ENCODE data around the gene MATN1. TPM values are rescaled to one million over a fixed set of nuclear protein-coding genes. Genes with fewer than 3 reads are reported as not detected.
A peak's percentile ranks its signal among the peaks of the same experiment; 100 is the strongest.

Gene MATN1
- total RNA-seq, 4 donors from 2014 or later = not detected

- TF ChIP-seq CTCF (IDR thresholded peaks at IDR 0.05) (no peak), POLR2A (IDR thresholded peaks at IDR 0.05) (no peak)
- H3K27ac ChIP-seq = no peak overlapping the region
- H3K36me3 ChIP-seq = no peaks in the 10 kb centered on the region
- H3K27me3 ChIP-seq = no peaks in the 10 kb centered on the region
- peak in 1 of 3 donors; percentile 42 for DNase-seq
- H3K4me1 ChIP-seq = peaks cover 0 to 7% (median 0%) of the 10 kb centered on the region in 4 donors
- H3K9me3 ChIP-seq = no peaks in the 10 kb centered on the region
- H3K4me3 ChIP-seq = no peak overlapping the region
Measured at GRCh38 chr1:30664103-30664755, 59.2 kb downstream of the MATN1 start.

GRCh38 chr1:30663596-30664091, 59.7 kb downstream of the MATN1 start:
- Histone ChIP-seq H3K36me3 (no peaks in the 10 kb centered on the region), H3K27ac (no peak overlapping the region), H3K27me3 (no peaks in the 10 kb centered on the region), H3K4me1 (peaks cover 0 to 7% (median 0%) of the 10 kb centered on the region in 4 donors), H3K4me3 (no peak overlapping the region), H3K9me3 (no peaks in the 10 kb centered on the region)
- peak in 1 of 3 donors; percentile 42 for DNase-seq
- TF ChIP-seq POLR2A (IDR thresholded peaks at IDR 0.05) (no peak), CTCF (IDR thresholded peaks at IDR 0.05) (no peak)

- peak in 1 of 3 donors; percentile 34 for DNase-seq
- TF ChIP-seq POLR2A (IDR thresholded peaks at IDR 0.05) (no peak), CTCF (IDR thresholded peaks at IDR 0.05) (no peak)
Measured at GRCh38 chr1:30662291-30662840, 61.0 kb downstream of the MATN1 start.

GRCh38 chr1:30661311-30661710, 62.1 kb downstream of the MATN1 start:
- DNase-seq = no peak
- H3K36me3 ChIP-seq = no peaks in the 10 kb centered on the region

More at GRCh38 chr1:30662291-30662840, 61.0 kb downstream of the MATN1 start:
- H3K27ac ChIP-seq = no peak overlapping the region
- H3K9me3 ChIP-seq = no peaks in the 10 kb centered on the region
- no peaks in the 10 kb centered on the region for H3K27me3 ChIP-seq
- peaks cover 0 to 7% (median 0%) of the 10 kb centered on the region in 4 donors for H3K4me1 ChIP-seq
- H3K36me3 ChIP-seq = no peaks in the 10 kb centered on the region
- H3K4me3 ChIP-seq = no peak overlapping the region

More at GRCh38 chr1:30661311-30661710, 62.1 kb downstream of the MATN1 start:
- Histone ChIP-seq H3K9me3 (no peaks in the 10 kb centered on the region), H3K27ac (no peak overlapping the region), H3K4me3 (no peak overlapping the region), H3K4me1 (peaks cover 0 to 7% (median 0%) of the 10 kb centered on the region in 4 donors), H3K27me3 (no peaks in the 10 kb centered on the region)
- TF ChIP-seq POLR2A (IDR thresholded peaks at IDR 0.05) = no peak
- TF ChIP-seq CTCF (IDR thresholded peaks at IDR 0.05) = no peak

Small RNA genes lying within 50 kb of the gene (small RNA-seq; reads per million reads assigned to genes)
- 0 reads per million in 2 donors for gene MIR4420

Other genes with a start within 250 kb of the MATN1 start
- 10 to 100 TPM; 10.3 to 77.6 (median 18.3) TPM for gene LAPTM5, start 34.2 kb upstream of the MATN1 start, total RNA-seq
- 10 to 100 TPM in 1 of 4 donors, 1 to 10 TPM in 3; 4.6 to 12.4 (median 8.9) TPM for gene SDC3, start 185.2 kb upstream of the MATN1 start, total RNA-seq

Data from Peyer's patch (tissue), 4 donors.